Posterior vena cava (tissue), 2 donors: ENCODE results near the gene PTOV1. TPM values are rescaled to one million over a fixed set of nuclear protein-coding genes. Genes with fewer than 3 reads are reported as not detected.
A peak's percentile ranks its signal among the peaks of the same experiment; 100 is the strongest.

ENCODE experiments used
- DNase-seq: peaks from one replicate; pipeline ENCODE4 v3.0.0-alpha.2; 2020; ENCODE audit warnings: low spot score
- intact Hi-C, 2 donors: fragments of 100-400 bp; cut with DNase I; formaldehyde crosslinking; loops; one replicate each; pipeline versions ENCODE4 v1.14.1 to v1.14.2; 2022 to 2023
- long read RNA-seq, 2 donors: library from polyadenylated mRNA; unstranded; transcript quantifications; one replicate each; pipeline ENCODE4 v2.0.0, GENCODE V29; 2020 to 2021
- total RNA-seq, 2 donors: library from RNA; stranded (reverse); fragmentation: NEBNext Ultra II Directional; extraction: Animal tissue kit (Norgen Biotek cat#: 25700); gene quantifications; one replicate each; pipeline ENCODE4 v1.2.1, GENCODE V29; 2021
- donor health status: DM: yes; HTN: yes; CAD: no.
- donor health status: DM: yes; HTN: yes; CAD: no.

Gene PTOV1
- total RNA-seq, result 10 to 100 TPM; 78.7 to 95.2 TPM
- long read RNA-seq, donor 1, transcript PTOV1-212 (13 exons, 1,577 nt), result major isoform, 27 of 43 reads
- long read RNA-seq, donor 1, partial matches to known transcripts, result 3 of 43 reads
- long read RNA-seq, donor 1, other reads (novel, unspliced or antisense), result 9 of 43 reads
- long read RNA-seq, donor 2, transcript PTOV1-205 (1 exons, 1,880 nt), result major isoform, 5 of 50 reads
- long read RNA-seq, donor 2, partial matches to known transcripts, result 23 of 50 reads
- long read RNA-seq, donor 2, other reads (novel, unspliced or antisense), result 12 of 50 reads

DNA sequence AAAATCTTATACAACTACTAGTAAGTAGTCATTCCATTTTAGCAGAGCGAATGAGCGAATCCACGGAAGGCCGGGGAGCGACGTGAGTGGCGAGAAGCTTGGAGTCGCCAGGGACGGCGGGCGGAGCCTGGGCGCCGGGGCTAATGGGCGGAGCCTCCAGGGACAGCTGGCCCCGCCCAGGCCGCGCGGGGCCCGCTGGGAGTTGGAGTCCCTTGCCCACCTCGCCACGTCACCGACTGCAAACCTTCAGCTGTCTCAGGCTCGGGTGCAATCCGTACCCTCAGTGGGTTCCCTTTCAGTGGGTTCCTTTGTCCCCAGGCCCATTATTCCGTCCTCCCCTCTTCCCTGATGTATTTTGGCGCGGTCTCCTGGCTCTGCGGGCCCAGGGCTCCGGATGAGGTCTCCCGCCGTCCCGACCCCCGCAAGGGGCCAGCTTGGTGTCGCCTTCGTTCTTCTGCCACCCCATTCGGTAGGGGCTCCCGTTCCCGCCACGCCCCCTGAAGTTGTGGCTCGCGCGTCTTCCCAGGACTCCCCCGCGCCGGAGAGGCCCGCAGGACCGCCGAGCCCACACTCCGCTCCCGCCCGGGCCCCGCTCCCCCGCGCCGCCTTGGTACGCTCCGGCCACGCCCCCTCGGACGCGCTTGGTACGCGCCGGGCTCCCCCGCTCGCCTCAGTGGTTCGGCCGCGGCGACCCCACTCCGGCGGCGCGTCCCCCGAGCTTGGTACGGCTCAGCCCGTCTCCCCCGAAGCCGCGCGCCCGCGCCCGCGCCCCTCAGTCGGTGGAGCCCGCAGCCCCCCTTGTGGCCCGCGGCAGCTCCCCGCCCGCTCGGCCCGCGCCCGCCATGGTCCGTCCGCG, at the start of gene PTOV1:
TSS of gene PTOV1 (plus strand) at position 673 of the 856 bp plus-strand sequence.
- intact Hi-C loops, result no loop called here
- DNase-seq, result peak; percentile 98

DNA sequence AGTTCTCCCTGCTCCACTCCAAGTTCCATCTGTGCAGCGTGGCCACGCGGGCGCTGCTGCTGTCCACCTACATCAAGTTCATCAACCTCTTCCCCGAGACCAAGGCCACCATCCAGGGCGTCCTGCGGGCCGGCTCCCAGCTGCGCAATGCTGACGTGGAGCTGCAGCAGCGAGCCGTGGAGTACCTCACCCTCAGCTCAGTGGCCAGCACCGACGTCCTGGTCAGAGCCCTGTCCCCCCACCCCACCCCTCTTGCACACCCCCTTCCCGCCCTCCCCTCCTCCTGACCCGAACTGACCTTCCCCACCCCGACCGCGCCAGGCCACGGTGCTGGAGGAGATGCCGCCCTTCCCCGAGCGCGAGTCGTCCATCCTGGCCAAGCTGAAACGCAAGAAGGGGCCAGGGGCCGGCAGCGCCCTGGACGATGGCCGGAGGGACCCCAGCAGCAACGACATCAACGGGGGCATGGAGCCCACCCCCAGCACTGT, 49.5 kb upstream of the PTOV1 start:
- intact Hi-C loops, result loop anchor here in 1 of 2 donors (5.0 kb wide), 1 partner anchor 34 kb away; the partner anchor contains the start of gene AP2A1
- DNase-seq, result no peak

DNA sequence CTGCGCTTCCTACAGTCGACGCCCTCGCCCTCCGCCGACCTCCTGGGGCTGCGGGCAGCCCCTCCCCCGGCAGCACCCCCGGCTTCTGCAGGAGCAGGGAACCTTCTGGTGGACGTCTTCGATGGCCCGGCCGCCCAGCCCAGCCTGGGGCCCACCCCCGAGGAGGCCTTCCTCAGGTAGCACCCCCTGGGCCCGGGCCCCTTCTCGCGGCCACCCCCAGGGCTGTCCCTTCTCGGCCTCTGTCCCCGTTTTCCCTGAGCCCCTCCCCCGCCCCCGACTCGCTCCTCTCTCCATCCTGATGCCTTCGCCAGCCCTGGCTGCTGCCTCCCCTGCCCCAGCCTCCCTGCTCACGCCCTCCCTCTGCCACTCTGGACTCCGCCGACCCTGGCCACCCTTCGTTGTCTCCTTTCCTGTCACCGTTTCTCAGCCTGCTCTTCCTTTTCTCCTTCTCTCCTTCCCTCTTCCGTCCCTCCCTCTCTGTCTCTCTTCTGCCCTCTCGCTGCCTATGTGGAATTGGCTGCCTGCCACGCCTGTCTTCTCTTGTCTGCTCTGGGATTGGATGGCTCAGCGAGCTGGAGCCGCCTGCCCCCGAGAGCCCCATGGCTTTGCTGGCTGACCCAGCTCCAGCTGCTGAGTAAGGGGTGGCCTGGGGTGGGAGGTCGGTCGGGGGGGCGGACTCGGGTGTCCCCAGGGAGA, 48.8 kb upstream of the PTOV1 start:
- intact Hi-C loops, result loop anchor here in 1 of 2 donors (5.0 kb wide), 1 partner anchor 35 kb away; the partner anchor contains the start of gene AP2A1
- DNase-seq, result peak; percentile 96

DNA sequence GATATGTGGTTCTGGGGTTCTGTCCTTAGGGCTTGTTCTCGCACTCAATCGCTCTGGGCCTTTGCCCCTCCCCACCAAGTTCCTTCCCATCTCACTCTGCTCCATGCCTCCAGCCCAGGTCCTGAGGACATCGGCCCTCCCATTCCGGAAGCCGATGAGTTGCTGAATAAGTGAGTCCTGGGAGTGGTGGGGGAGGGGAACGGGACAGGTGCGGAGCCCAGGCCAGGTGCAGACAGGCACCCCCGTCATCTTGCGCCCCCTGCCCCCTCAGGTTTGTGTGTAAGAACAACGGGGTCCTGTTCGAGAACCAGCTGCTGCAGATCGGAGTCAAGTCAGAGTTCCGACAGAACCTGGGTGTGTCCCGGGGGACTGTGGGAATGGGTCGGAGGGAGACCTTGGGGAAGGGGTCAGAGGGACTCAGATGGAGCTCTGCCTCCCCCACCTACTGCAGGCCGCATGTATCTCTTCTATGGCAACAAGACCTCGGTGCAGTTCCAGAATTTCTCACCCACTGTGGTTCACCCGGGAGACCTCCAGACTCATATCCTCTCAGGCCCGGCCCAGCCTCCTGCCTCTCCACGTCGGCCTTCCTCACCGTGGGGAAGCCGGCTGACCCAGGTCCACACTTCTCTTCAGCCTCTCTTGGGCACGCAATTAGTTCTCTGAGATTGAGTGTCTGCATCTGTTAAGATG, 48.0 kb upstream of the PTOV1 start:
- intact Hi-C loops, result loop anchor here in 1 of 2 donors (5.0 kb wide), 1 partner anchor 36 kb away; the partner anchor contains the start of gene AP2A1
- no peak for DNase-seq

DNA sequence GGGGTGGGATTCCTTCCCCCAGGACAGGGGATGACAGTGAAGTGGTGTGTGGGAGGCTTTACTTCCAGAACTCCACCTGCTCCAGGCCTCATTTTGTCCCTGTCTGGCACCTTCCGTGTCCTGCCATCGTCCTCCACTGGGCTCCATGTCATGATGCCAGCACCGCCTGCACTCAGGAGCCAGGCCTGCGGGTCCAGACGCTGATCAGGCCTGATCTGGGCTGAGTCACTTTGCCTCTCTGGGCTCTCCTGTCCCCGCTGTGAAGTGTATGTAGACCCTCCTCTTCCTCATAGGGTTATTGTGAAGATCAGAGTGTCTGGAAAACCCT, 47.5 kb upstream of the PTOV1 start:
- no peak for DNase-seq
- intact Hi-C loops, result loop anchor here in 1 of 2 donors (5.0 kb wide), 1 partner anchor 36 kb away; the partner anchor contains the start of gene AP2A1

DNA sequence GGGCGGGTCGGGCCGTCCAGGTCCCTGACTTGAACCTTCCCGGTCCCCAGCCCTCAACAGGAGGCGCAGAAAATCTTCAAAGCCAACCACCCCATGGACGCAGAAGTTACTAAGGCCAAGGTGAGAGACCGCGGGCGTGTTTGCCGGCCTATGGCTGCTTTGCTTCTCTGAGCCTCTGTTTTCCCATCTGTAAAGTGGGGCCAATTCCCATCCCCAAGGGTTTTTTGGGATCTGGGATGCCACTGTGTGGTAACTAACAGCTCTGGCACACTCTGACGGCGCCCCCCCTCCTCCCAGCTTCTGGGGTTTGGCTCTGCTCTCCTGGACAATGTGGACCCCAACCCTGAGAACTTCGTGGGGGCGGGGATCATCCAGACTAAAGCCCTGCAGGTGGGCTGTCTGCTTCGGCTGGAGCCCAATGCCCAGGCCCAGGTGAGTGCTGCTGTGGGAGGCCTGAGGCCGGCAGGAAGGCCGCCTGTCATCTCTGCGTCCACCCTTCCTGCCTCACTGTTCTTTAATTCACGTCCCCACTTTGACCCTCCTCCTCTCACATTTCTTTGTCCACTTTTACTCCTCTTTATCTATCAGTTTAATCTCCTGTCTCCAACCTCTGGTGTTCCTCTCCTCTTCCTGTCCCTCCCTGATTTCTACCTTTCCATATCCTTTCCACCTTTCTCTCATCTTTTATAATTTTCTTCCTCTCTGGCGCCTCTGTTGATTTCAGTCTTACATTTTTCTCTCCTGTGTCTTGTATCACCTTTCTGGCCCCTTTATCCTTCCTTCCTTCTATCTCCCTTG, 44.9 kb upstream of the PTOV1 start:
- no peak for DNase-seq
- intact Hi-C loops, result loop anchor here in 1 of 2 donors (5.0 kb wide), 1 partner anchor 39 kb away; the partner anchor contains the start of gene AP2A1

DNA sequence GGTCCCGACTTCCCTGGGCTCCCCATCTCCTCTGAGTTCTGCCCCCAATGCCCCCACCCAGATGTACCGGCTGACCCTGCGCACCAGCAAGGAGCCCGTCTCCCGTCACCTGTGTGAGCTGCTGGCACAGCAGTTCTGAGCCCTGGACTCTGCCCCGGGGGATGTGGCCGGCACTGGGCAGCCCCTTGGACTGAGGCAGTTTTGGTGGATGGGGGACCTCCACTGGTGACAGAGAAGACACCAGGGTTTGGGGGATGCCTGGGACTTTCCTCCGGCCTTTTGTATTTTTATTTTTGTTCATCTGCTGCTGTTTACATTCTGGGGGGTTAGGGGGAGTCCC, 44.4 kb upstream of the PTOV1 start:
- no peak for DNase-seq
- intact Hi-C loops, result loop anchor here in 1 of 2 donors (5.0 kb wide), 1 partner anchor 39 kb away; the partner anchor contains the start of gene AP2A1

DNA sequence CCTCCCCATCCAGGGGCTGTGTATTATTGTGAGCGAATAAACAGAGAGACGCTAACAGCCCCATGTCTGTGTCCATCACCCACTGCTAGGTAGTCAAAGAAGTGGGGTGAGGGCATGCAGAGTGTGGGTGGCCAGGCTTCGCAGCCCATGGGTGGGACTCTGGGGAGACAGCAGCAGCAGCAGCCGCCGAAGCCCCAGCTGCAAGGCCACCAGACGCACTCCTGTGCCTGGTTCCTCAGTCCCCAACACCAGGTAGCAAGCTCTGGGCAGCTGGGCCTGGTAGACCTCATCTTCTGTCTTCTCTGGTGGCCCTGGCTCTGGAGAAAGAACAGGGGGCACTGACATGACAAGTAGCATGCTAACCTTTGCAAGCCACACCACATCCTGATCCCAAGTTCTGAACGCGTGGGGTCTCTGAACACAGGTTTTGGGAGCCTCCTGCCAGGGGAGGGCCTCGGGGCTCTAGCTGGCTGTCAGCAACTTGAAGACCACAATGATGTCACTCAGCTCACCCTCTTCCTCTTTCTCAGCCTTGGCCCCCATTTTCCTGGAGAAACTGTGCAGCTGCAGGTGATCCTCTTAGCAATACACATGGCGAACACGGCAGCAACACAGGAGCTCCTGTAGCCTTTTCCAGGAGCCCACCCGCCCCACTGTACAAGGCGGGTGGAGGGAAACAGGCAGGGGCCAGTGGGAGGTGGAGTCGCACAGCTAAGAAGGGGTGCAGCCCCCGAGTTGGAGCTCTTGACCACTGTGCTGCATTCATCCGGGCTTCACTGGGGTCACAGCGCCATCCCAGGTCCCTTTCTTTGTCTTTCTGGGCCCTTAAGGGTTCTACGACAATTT, 43.7 kb upstream of the PTOV1 start:
- intact Hi-C loops, result loop anchor here in 1 of 2 donors (5.0 kb wide), 1 partner anchor 40 kb away; the partner anchor contains the start of gene AP2A1
- DNase-seq, result no peak

DNA sequence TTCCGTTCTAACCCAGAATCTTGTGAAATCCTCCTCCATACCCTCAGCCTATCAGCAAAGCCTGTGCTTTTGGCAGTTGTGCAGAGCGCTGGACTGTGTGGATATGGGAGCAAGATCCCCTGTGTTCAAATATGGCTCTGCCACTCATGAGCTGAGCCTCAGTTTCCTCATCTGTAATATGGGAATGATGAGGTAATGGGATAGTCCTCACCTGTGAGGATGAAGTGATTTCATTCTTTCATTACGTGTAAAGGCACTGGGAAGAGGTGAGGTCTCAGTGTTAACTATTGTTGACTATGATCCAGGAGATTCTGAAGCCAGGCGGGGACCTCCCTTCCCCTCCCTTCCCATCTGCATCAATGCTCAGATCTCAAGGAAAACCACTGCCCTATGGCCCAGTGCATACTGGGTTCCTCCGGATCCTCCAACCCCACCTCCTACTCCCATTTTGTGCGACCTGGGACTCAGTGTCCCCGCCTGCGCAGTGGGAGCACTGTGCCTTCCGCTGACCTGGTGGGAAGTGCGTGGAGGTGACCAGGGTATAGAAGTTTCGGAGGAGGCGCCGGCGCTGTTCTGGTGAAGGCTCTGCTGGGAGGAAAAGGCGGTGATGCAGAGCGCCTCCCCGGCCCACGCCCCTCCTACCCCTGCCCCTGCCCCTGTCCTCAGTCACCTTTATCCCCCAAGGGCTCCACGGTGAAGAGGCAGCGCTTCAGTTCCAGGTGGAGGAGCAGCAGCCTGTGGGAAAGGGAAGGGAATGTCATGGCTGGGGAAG, 42.9 kb upstream of the PTOV1 start:
- no peak for DNase-seq

DNA sequence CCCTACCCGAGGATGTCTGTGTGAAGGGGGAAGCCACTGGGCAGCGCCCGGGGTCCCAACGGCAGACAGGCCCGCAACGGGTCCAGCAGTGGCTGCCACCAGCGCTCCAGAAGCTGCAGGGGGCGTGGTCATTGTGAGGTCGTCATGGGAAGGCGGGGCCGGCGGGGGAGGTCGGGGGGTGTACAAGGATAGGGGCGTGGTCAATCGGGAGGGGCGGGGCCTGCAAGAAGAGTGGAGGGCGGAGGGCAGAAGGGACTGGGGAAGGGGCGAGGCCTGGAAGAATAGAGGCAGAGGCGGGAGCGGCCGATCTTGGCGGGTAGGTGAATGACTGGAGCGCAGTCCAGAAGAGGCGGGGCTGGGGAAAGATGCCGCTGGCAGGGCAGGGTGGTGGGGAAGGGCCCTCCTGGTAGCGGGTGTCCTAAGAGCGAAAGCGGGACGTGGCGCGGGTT, 42.2 kb upstream of the PTOV1 start:
- DNase-seq, result peak; percentile 98
- intact Hi-C loops, result loop anchor here in 1 of 2 donors (5.0 kb wide), 1 partner anchor 41 kb away; the partner anchor contains the start of gene AP2A1

More for the DNA sequence above, 42.9 kb upstream of the PTOV1 start:
- intact Hi-C loops, result loop anchor here in 1 of 2 donors (5.0 kb wide), 1 partner anchor 41 kb away; the partner anchor contains the start of gene AP2A1

DNA sequence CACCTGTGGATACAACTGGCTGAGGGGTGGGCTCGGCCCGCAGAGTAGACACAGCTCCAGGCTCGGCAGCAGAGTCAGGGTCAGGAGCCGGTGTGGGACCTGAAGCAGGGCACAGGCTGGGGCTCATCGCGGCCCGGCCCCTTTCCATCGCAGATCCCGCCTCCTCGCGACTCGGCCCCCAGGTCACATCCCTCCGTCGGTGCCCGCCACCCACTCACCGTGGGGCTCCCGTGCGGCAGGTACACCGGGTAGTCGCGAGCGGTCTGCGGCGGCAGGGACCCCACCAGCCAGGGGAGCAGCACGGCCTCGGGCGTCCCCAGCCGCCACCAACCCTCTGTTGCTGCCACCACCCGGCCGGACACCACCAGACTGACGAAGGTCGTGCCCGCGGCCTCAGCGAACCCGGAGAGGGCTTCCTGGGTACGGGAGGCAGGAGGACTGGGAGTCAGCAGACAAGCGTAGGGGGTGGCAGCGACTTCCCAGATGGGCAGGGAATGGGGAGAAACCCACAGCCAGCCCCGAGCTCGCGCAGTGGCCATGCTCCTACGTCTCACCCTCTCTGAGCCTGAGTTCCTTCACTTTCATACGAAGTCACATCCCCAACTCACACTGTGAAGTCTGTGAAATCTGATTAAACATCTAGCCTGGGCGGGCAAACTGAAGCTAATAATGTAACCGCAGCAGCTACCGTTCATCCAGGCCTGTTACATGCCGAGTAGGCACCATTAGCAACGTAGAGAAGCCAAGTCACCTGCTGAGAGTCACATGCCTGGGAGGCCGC, 41.6 kb upstream of the PTOV1 start:
- intact Hi-C loops, result loop anchor here in 1 of 2 donors (5.0 kb wide), 1 partner anchor 42 kb away; the partner anchor contains the start of gene AP2A1
- peak; percentile 88 for DNase-seq

DNA sequence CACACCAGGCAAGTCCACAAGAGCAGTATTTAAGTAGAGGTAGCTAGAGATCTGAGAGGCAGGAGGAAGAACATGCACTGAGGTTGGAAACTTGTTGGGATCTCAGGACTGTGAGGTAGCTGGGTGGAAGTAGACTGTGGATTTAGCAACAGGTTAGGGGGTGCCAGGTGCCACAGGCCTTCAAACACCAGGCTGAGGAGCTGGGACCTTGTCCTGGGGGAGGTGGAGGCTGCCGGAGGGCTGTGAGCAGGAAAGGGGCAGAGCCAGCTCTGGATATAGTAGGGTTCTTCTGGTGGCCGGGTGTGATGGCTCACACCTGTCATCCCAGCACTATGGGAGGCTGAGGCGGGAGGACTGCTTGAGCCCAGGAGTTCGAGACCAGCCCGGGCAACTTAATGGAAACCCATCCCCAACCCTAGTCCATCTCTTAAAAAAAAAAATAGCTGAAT, 41.0 kb upstream of the PTOV1 start:
- no peak for DNase-seq
- intact Hi-C loops, result loop anchor here in 1 of 2 donors (5.0 kb wide), 1 partner anchor 43 kb away; the partner anchor contains the start of gene AP2A1

DNA sequence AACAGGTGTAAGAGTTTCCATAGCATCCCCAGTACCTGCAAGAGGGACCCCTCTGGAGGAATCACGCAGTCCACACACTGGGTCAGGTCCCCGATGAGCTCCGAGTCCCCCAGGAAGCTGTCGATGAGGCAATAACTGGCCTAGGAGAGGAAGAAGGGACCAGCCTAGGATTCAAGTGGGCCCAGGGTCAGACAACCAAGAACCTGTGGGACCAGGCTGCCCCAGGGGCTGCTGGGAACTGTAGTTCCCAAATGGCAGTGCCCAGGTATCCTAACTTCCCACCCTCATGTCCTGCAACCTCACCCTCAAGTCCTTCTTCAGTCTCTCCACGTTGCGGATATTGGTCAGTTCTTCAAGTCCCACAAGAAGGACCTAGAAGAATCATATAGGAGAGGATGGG, 39.6 kb upstream of the PTOV1 start:
- intact Hi-C loops, result no loop called here
- no peak for DNase-seq

DNA sequence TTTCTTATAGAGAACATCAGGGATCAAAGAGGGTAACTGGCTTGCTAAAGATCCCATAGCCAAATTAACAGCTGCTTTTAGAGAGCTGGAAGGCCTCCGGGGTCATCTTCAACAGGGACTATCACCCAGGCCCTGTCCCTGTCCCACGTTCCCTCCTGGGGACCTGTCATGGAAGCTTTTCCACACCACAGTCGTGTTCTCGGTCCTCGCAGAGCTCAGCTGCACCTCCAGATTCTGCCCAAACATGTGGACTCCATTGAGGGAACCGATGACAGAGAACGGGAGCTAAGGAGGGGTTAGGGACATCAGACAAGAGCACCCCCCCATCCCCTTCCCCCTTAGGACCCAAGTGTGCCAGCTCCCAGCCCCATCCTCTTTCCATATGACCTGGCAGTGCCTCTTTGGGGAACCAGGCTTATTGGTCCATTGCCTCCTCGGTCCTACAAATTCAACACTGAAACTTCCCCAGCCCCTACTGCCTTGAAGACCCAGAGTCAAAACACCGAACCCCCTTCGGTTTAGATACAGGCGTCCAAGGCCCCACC, 38.4 kb upstream of the PTOV1 start:
- no peak for DNase-seq
- intact Hi-C loops, result no loop called here
